Panc1 (cell line): ENCODE measurements around the gene ASCL3. TPM values are rescaled to one million over a fixed set of nuclear protein-coding genes. Genes with fewer than 3 reads are reported as not detected.
"Not testable (repeated sequence)": the region's sequence is repeated elsewhere in the genome, so short reads cannot be mapped to it uniquely, and the experiment has no call there.

Experiments used
- ATAC-seq: fragments of 200-7000 bp; cut with Tn5 transposase; 2 replicates; pipeline ENCODE4 v1.9.1; 2020; ENCODE audit warnings: mild to moderate bottlenecking, moderate library complexity
- BruUV-seq: library from RNA; stranded (reverse); fragments of 400-500 nt; replicated peaks from 2 replicates; lab custom pipeline; 2021; lab: Mats Ljungman, UMichigan
- CTCF ChIA-PET: fragments of 300-600 bp; sonication (Branson Sonifier 250); formaldehyde crosslinking; loops from one replicate; lab custom pipeline; 2022; ENCODE audit warnings: antibody characterized with exemption; lab: Charles Lee
- POLR2A ChIA-PET: fragments of 300-600 bp; sonication (Branson Sonifier 250); formaldehyde crosslinking; loops from one replicate; lab custom pipeline; 2022; ENCODE audit warnings: antibody characterized with exemption; lab: Charles Lee
- DNase-seq: peaks from one replicate; pipeline ENCODE4 v3.0.0-alpha.2; 2010; ENCODE audit warnings: low read depth, low spot score
- H3K27ac ChIP-seq: 2 replicates; pipeline ENCODE4 v1.5.1; 2011; ENCODE audit warnings: mild to moderate bottlenecking, low read length, inconsistent platforms
- H3K27me3 ChIP-seq: fragments of 200-500 bp; sonication (Bioruptor generic); 2 replicates; pipeline ENCODE4 v1.6.0; 2014; ENCODE audit warnings: low read length, inconsistent platforms; ENCODE audit not compliant: control insufficient read depth, insufficient read depth
- H3K36me3 ChIP-seq: fragments of 200-500 bp; sonication (Bioruptor generic); 2 replicates; pipeline ENCODE4 v1.5.1; 2014; ENCODE audit warnings: inconsistent platforms, mild to moderate bottlenecking, low read length, moderate library complexity; ENCODE audit not compliant: control insufficient read depth, insufficient read depth
- H3K4me1 ChIP-seq: 2 replicates; pipeline ENCODE4 v1.5.1; 2011; ENCODE audit warnings: inconsistent platforms, mild to moderate bottlenecking, low read length, moderate library complexity; ENCODE audit not compliant: control insufficient read depth, insufficient read depth
- H3K4me3 ChIP-seq, 2 experiments: 2 replicates each; pipeline ENCODE4 v1.5.1; 2011 to 2012; ENCODE audit warnings: low read depth in 2 of 2, low read length in 2 of 2, mild to moderate bottlenecking in 2 of 2, inconsistent platforms in 1 of 2, moderate library complexity in 1 of 2
- H3K9me3 ChIP-seq: fragments of 200-500 bp; sonication (Bioruptor generic); 2 replicates; pipeline ENCODE4 v1.5.1; 2014; ENCODE audit warnings: low read depth, mild to moderate bottlenecking, inconsistent platforms, low read length, moderate library complexity; ENCODE audit not compliant: control insufficient read depth, insufficient read depth
- CTCF ChIP-seq: fragments of 450-650 bp; IDR thresholded peaks from 2 replicates; pipeline ENCODE4 v1.5.1; 2017; ENCODE audit warnings: mild to moderate bottlenecking
- POLR2AphosphoS5 ChIP-seq: IDR thresholded peaks from 2 replicates; pipeline ENCODE4 v1.6.1; 2012; ENCODE audit warnings: mild to moderate bottlenecking, low read depth, low read length, moderate library complexity
- REST ChIP-seq, 2 experiments: IDR thresholded peaks; 2 replicates each; pipeline ENCODE4 v1.6.1; 2011 to 2012; ENCODE audit warnings: low read depth in 2 of 2, control low read depth in 1 of 2, low read length in 1 of 2, mild to moderate bottlenecking in 1 of 2, moderate library complexity in 1 of 2; ENCODE audit not compliant: insufficient read depth in 1 of 2
- SIN3A ChIP-seq: IDR thresholded peaks from 2 replicates; pipeline ENCODE4 v1.6.1; 2012; ENCODE audit warnings: low read depth, mild to moderate bottlenecking, low read length, moderate library complexity, borderline replicate concordance; ENCODE audit not compliant: insufficient read depth
- TCF7L2 ChIP-seq: IDR thresholded peaks from 2 replicates; pipeline ENCODE4 v1.6.1; 2011; ENCODE audit warnings: mild to moderate bottlenecking, low read depth, low read length, inconsistent platforms
- in situ Hi-C: cut with HindIII; loops from 2 replicates; pipeline ENCODE4 v1.10.0; 2016; ENCODE audit warnings: low sequenced_read_pairs, low pct_unique_long_range_greater_than_20kb
- intact Hi-C: fragments of 100-400 bp; cut with micrococcal nuclease; formaldehyde crosslinking; loops from one replicate; pipeline ENCODE4 v1.10.0; 2022; ENCODE audit not compliant: unreplicated experiment
- total RNA-seq: library from RNA; stranded (reverse); gene quantifications from one replicate; pipeline ENCODE4 v1.2.1, GENCODE V29; 2021; ENCODE audit not compliant: unreplicated experiment

Gene ASCL3
- total RNA-seq, 1 experiment from 2014 or later: not detected

- Histone ChIP-seq H3K27me3 (no peaks in the 10 kb centered on the region), H3K4me1 (no peaks in the 10 kb centered on the region; the same call in 1 of the 2 replicates), H3K4me3 (no peak overlapping the region), H3K36me3 (no peaks in the 10 kb centered on the region), H3K9me3 (no peaks in the 10 kb centered on the region), H3K27ac (no peak overlapping the region)
- POLR2A ChIA-PET: no interaction called here
- TF ChIP-seq POLR2AphosphoS5 (no peak), REST (IDR thresholded peaks at IDR 0.05; ENCODE audit: insufficient read depth in 1 of 2, low read depth in 2 of 2, low read length in 1 of 2) (no peak), TCF7L2 (no peak), CTCF (no peak), SIN3A (no peak)
- in situ Hi-C loops (no loop called here), intact Hi-C loops (no loop called here)
- DNase-seq (no peak), ATAC-seq (no peak)
- BruUV-seq: no TSS peak
- CTCF ChIA-PET: interaction anchor here (1.1 kb wide), 1 partner anchor 27 kb away, joined by 3 read pairs; no protein-coding TSS in a partner anchor
Observed at GRCh38 chr11:8988329-8989234, 45.8 kb upstream of the ASCL3 start.

- DNase-seq (no peak), ATAC-seq (no peak)
- in situ Hi-C loops (no loop called here), intact Hi-C loops (no loop called here)
- H3K27me3 ChIP-seq: no peaks in the 10 kb centered on the region
- H3K4me3 ChIP-seq: no peak overlapping the region
- H3K9me3 ChIP-seq: no peaks in the 10 kb centered on the region
- no peaks in the 10 kb centered on the region for H3K36me3 ChIP-seq
- no peak overlapping the region for H3K27ac ChIP-seq
- no TSS peak for BruUV-seq
- ChIA-PET CTCF (no interaction called here), POLR2A (no interaction called here)
- H3K4me1 ChIP-seq: no peaks in the 10 kb centered on the region; the same call in 1 of the 2 replicates
- TF ChIP-seq SIN3A (no peak), REST (IDR thresholded peaks at IDR 0.05; ENCODE audit: insufficient read depth in 1 of 2, low read depth in 2 of 2, low read length in 1 of 2) (no peak), POLR2AphosphoS5 (no peak), CTCF (no peak), TCF7L2 (no peak)
Observed at GRCh38 chr11:8987446-8987845, 44.6 kb upstream of the ASCL3 start.

GRCh38 chr11:8986772-8987171 lies 44.0 kb upstream of the ASCL3 start:
- H3K4me1 ChIP-seq, intact Hi-C loops, H3K27me3 ChIP-seq, DNase-seq, ATAC-seq, H3K27ac ChIP-seq, H3K36me3 ChIP-seq, H3K4me3 ChIP-seq, CTCF ChIA-PET, H3K9me3 ChIP-seq, in situ Hi-C loops, POLR2A ChIA-PET, BruUV-seq: not testable (repeated sequence)
